Transverse colon (tissue), 4 donors: ENCODE measurements around the gene ABL1. TPM values are rescaled to one million over a fixed set of nuclear protein-coding genes. Genes with fewer than 3 reads are reported as not detected.

Source experiments
- DNase-seq: peaks from one replicate; pipeline ENCODE4 v3.0.0-alpha.2; 2019
- H3K27ac ChIP-seq, 4 donors: fragments of 200-600 bp; sonication (generic); 2 replicates each; pipeline ENCODE4 v1.5.1; 2016 to 2018; ENCODE audit warnings: inconsistent platforms in 4 of 4
- H3K27me3 ChIP-seq: fragments of 200-600 bp; sonication (generic); 2 replicates; pipeline ENCODE4 v1.5.1; 2017; ENCODE audit warnings: inconsistent platforms
- H3K36me3 ChIP-seq, 4 donors: fragments of 200-600 bp; sonication (generic); 2 replicates each; pipeline ENCODE4 v1.5.1; 2017 to 2019; ENCODE audit warnings: inconsistent platforms in 4 of 4
- H3K4me1 ChIP-seq, 4 donors: fragments of 200-600 bp; sonication (generic); 2 replicates each; pipeline ENCODE4 v1.5.1; 2017 to 2020; ENCODE audit warnings: inconsistent platforms in 4 of 4
- H3K4me3 ChIP-seq, 4 donors: fragments of 200-600 bp; sonication (generic); 1 replicate in 1 of 4; 2 replicates in 3 of 4; pipeline versions ENCODE4 v1.5.1 to v1.6.1; 2017 to 2019; ENCODE audit warnings: inconsistent platforms in 4 of 4
- H3K9me3 ChIP-seq, 2 donors: fragments of 200-600 bp; sonication (generic); 2 replicates each; pipeline ENCODE4 v1.5.1; 2017 to 2019; ENCODE audit warnings: inconsistent platforms in 2 of 2
- EP300 ChIP-seq: sonication (generic); formaldehyde crosslinking; IDR thresholded peaks from one replicate; pipeline ENCODE4 v1.6.1; 2017; ENCODE audit warnings: antibody characterized with exemption, low read depth
- POLR2A ChIP-seq: fragments of 450-650 bp; IDR thresholded peaks from one replicate; pipeline ENCODE4 v1.6.1; 2016; ENCODE audit warnings: antibody characterized with exemption, mild to moderate bottlenecking, moderate library complexity
- POLR2AphosphoS5 ChIP-seq, 3 donors: sonication (generic); formaldehyde crosslinking; IDR thresholded peaks; one replicate each; pipeline ENCODE4 v1.6.1; 2016; ENCODE audit warnings: antibody characterized with exemption in 3 of 3
- WGBS, 2 donors: methylation state at CpG; one replicate each; pipeline ENCODE4 v1.1.5; 2018; ENCODE audit warnings: low coverage in 1 of 2; 5-methylcytosine and 5-hydroxymethylcytosine counted together
- in situ Hi-C, 4 donors: fragments of 200-750 bp; cut with MboI; loops; one replicate each; pipeline versions ENCODE4 v1.15.0 to v1.15.1; 2017; ENCODE audit warnings: low sequenced_read_pairs in 3 of 4, low pct_ligation_motif_present in 1 of 4, low pct_unique_long_range_greater_than_20kb in 1 of 4
- intact Hi-C: fragments of 100-400 bp; cut with DNase I; formaldehyde crosslinking; loops from one replicate; pipeline ENCODE4 v1.15.1; 2023; ENCODE audit warnings: low total_unique reads
- total RNA-seq, 4 donors: library from RNA; depleted of rRNA; stranded (reverse); fragments of >200 nt; gene quantifications; one replicate each; pipeline ENCODE4 v1.1.0, GENCODE V29; 2016
- TF ChIP-seq, protein P1 (sequence below), 5 experiments: fragments of 200-600 bp in 3 of 5; fragments of 450-650 bp in 2 of 5; sonication (generic) in 3 of 5; IDR thresholded peaks; 1 replicate in 2 of 5; 2 replicates in 3 of 5; pipeline ENCODE4 v1.5.1; 2016 to 2017; ENCODE audit warnings: antibody characterized with exemption in 5 of 5, inconsistent platforms in 3 of 5, mild to moderate bottlenecking in 2 of 5, moderate library complexity in 1 of 5

The ABL1 gene
- total RNA-seq, 4 donors from 2014 or later: 66.9 to 97.1 (median 81.8) TPM

GRCh38 chr9:130897848-130898551 lies 62.9 kb downstream of the ABL1 start:
- 62% methylated on average over 13 of the region's 29 CpGs; no CpG with 5 or more reads in 1 of the 2 donors for WGBS, 2 donors
- H3K9me3 ChIP-seq: no peaks in the 10 kb centered on the region
- in situ Hi-C loops (no loop called here), intact Hi-C loops (no loop called here)
- no peak overlapping the region for H3K4me3 ChIP-seq
- TF ChIP-seq POLR2A (no peak), POLR2AphosphoS5 (IDR thresholded peaks at IDR 0.05) (peak in 1 of 3 donors; percentile 4), EP300 (no peak)
- TF ChIP-seq, protein P1, sequence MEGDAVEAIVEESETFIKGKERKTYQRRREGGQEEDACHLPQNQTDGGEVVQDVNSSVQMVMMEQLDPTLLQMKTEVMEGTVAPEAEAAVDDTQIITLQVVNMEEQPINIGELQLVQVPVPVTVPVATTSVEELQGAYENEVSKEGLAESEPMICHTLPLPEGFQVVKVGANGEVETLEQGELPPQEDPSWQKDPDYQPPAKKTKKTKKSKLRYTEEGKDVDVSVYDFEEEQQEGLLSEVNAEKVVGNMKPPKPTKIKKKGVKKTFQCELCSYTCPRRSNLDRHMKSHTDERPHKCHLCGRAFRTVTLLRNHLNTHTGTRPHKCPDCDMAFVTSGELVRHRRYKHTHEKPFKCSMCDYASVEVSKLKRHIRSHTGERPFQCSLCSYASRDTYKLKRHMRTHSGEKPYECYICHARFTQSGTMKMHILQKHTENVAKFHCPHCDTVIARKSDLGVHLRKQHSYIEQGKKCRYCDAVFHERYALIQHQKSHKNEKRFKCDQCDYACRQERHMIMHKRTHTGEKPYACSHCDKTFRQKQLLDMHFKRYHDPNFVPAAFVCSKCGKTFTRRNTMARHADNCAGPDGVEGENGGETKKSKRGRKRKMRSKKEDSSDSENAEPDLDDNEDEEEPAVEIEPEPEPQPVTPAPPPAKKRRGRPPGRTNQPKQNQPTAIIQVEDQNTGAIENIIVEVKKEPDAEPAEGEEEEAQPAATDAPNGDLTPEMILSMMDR (IDR thresholded peaks at IDR 0.05): no peak
- peak; percentile 28 for DNase-seq
- peaks cover 33% of the 10 kb centered on the region for H3K27me3 ChIP-seq
- peaks cover 10 to 19% (median 13%) of the 10 kb centered on the region in 4 donors for H3K4me1 ChIP-seq
- no peaks in the 10 kb centered on the region for H3K36me3 ChIP-seq
- H3K27ac ChIP-seq: peak overlapping the region in 2 of 4 donors; percentile 6 to 28

- peak; percentile 46 for DNase-seq
- H3K4me1 ChIP-seq: peaks cover 10 to 15% (median 13%) of the 10 kb centered on the region in 4 donors
- no peaks in the 10 kb centered on the region for H3K9me3 ChIP-seq
- H3K27ac ChIP-seq: peak overlapping the region in 2 of 4 donors; percentile 6 to 28
- peaks cover 38% of the 10 kb centered on the region for H3K27me3 ChIP-seq
- no peak for TF ChIP-seq POLR2A
- TF ChIP-seq, protein P1 (IDR thresholded peaks at IDR 0.05): no peak
- TF ChIP-seq POLR2AphosphoS5 (IDR thresholded peaks at IDR 0.05): peak in 2 of 3 donors; percentile 4 to 34
- no peak for TF ChIP-seq EP300
- 20% methylated on average over 4 of the region's 4 CpGs; no CpG with 5 or more reads in 1 of the 2 donors for WGBS, 2 donors
- in situ Hi-C loops: no loop called here
- H3K36me3 ChIP-seq: no peaks in the 10 kb centered on the region
- H3K4me3 ChIP-seq: no peak overlapping the region
- intact Hi-C loops: no loop called here
Observed at GRCh38 chr9:130898552-130898852, 63.4 kb downstream of the ABL1 start.

DNA sequence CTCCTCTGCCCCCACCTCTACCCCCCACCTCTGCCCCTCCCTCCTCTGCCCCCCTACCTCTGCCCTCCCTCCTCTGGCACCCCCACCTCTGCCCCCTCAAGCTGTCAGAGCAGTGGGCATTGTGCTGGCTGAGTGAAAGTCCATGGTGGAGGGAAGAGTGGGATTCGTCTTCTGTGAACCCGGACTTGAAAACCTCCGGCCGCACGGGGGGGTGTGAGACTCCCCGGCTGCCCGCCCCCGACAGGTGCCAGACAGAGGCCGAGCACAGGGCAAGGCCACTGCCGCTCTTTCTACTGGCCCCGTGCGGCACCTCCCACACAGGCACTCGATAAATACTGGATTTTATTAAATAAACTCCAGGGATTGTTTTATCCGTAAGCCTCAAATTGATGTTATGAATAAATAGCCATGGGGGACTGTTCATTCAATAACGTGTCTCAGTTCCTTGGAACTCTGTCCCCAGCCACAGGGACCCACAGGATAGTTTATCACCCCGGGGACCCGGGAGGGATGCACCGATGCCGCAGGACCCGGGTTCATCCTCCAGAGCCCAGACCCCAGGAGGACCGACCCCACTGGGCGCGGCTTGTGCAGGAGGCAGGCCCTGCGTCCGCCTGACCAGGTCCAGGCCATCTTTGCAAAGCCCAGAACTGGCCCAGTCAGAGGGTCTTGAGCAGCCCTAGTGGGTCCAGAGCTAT lies 64.1 kb downstream of the ABL1 start:
- no peak for DNase-seq
- no peaks in the 10 kb centered on the region for H3K9me3 ChIP-seq
- intact Hi-C loops (no loop called here), in situ Hi-C loops (no loop called here)
- WGBS, 2 donors: 60% methylated on average over 24 of the region's 25 CpGs; no CpG with 5 or more reads in 1 of the 2 donors
- H3K4me3 ChIP-seq: no peak overlapping the region
- peaks cover 9 to 11% (median 10%) of the 10 kb centered on the region in 4 donors for H3K4me1 ChIP-seq
- H3K36me3 ChIP-seq: no peaks in the 10 kb centered on the region
- H3K27ac ChIP-seq: no peak overlapping the region
- TF ChIP-seq EP300 (no peak), POLR2AphosphoS5 (IDR thresholded peaks at IDR 0.05) (no peak), POLR2A (no peak)
- TF ChIP-seq, protein P1 (IDR thresholded peaks at IDR 0.05): no peak
- peaks cover 38% of the 10 kb centered on the region for H3K27me3 ChIP-seq

- WGBS, 2 donors: 47% methylated on average over 16 of the region's 17 CpGs; no CpG with 5 or more reads in 1 of the 2 donors
- in situ Hi-C loops (no loop called here), intact Hi-C loops (no loop called here)
- H3K4me1 ChIP-seq: peaks cover 0 to 10% (median 2%) of the 10 kb centered on the region in 4 donors
- no peak overlapping the region for H3K27ac ChIP-seq
- H3K9me3 ChIP-seq: no peaks in the 10 kb centered on the region
- TF ChIP-seq POLR2A (no peak), EP300 (no peak), POLR2AphosphoS5 (IDR thresholded peaks at IDR 0.05) (no peak)
- TF ChIP-seq, protein P1 (IDR thresholded peaks at IDR 0.05): no peak
- H3K27me3 ChIP-seq: peaks cover 38% of the 10 kb centered on the region
- H3K36me3 ChIP-seq: no peaks in the 10 kb centered on the region
- H3K4me3 ChIP-seq: no peak overlapping the region
- no peak for DNase-seq
Observed at GRCh38 chr9:130900701-130901497, 65.8 kb downstream of the ABL1 start.
